Caco-2 (cell line): Measurements from ENCODE around the gene LCNL1. TPM values are rescaled to one million over a fixed set of nuclear protein-coding genes. Genes with fewer than 3 reads are reported as not detected.
A peak's percentile ranks its signal among the peaks of the same experiment; 100 is the strongest.

Experiments used
- BruUV-seq: library from RNA; stranded (reverse); fragments of 400-500 nt; replicated peaks from 2 replicates; lab custom pipeline; 2021; lab: Mats Ljungman, UMichigan
- CTCF ChIA-PET: fragments of 300-600 bp; sonication (Branson Sonifier 250); formaldehyde crosslinking; loops from one replicate; lab custom pipeline; 2022; ENCODE audit warnings: antibody characterized with exemption; lab: Charles Lee
- POLR2A ChIA-PET: fragments of 300-600 bp; sonication (Branson Sonifier 250); formaldehyde crosslinking; loops from one replicate; lab custom pipeline; 2022; ENCODE audit warnings: antibody characterized with exemption; lab: Charles Lee
- DNase-seq, 2 experiments: peaks; one replicate each; pipeline versions ENCODE4 v3.0.0 to v3.0.0-alpha.2; 2020 to 2022
- H3K27me3 ChIP-seq: replicated peaks from 2 replicates; pipeline ENCODE4 v1.6.0; 2011; ENCODE audit warnings: low read length; ENCODE audit not compliant: control insufficient read depth, insufficient read depth
- H3K36me3 ChIP-seq: 2 replicates; pipeline ENCODE4 v1.5.1; 2011; ENCODE audit warnings: low read length; ENCODE audit not compliant: control insufficient read depth, insufficient read depth
- H3K4me1 ChIP-seq: fragments of 250-450 bp; sonication (Bioruptor Pico); 2 replicates; pipeline ENCODE4 v1.5.1; 2020; ENCODE audit warnings: mild to moderate bottlenecking
- H3K4me3 ChIP-seq: 2 replicates; pipeline ENCODE4 v1.5.1; 2011; ENCODE audit warnings: low read depth, mild to moderate bottlenecking, control low read depth, low read length
- H3K9me3 ChIP-seq: fragments of 250-450 bp; sonication (Bioruptor Pico); 2 replicates; pipeline ENCODE4 v1.5.1; 2020; ENCODE audit warnings: mild to moderate bottlenecking, moderate library complexity
- H3K27ac Mint-ChIP-seq: one replicate; pipeline ENCODE4 v1.8.0; 2022; ENCODE audit warnings: mixed read lengths; ENCODE audit not compliant: unreplicated experiment
- H3K27me3 Mint-ChIP-seq: one replicate; pipeline ENCODE4 v1.8.0; 2022; ENCODE audit warnings: mixed read lengths; ENCODE audit not compliant: insufficient read depth, unreplicated experiment
- H3K36me3 Mint-ChIP-seq: one replicate; pipeline ENCODE4 v1.8.0; 2022; ENCODE audit warnings: mild to moderate bottlenecking, mixed read lengths; ENCODE audit not compliant: insufficient read depth, unreplicated experiment
- H3K4me1 Mint-ChIP-seq: one replicate; pipeline ENCODE4 v1.8.0; 2022; ENCODE audit warnings: low read depth, mixed read lengths; ENCODE audit not compliant: unreplicated experiment
- H3K4me3 Mint-ChIP-seq: one replicate; pipeline ENCODE4 v1.8.0; 2022; ENCODE audit warnings: mild to moderate bottlenecking, moderate library complexity, mixed read lengths; ENCODE audit not compliant: unreplicated experiment
- H3K9me3 Mint-ChIP-seq: one replicate; pipeline ENCODE4 v1.8.0; 2022; ENCODE audit warnings: mixed read lengths; ENCODE audit not compliant: unreplicated experiment
- intact Hi-C: fragments of 100-400 bp; cut with micrococcal nuclease; formaldehyde crosslinking; loops from one replicate; pipeline ENCODE4 v1.10.0; 2022; ENCODE audit not compliant: unreplicated experiment
- total RNA-seq: library from RNA; stranded (reverse); gene quantifications from 2 replicates; pipeline ENCODE4 v1.2.3, GENCODE V29; 2022
- TF ChIP-seq, protein P1 (sequence below), 2 experiments: fragments of 200-600 bp in 1 of 2; IDR thresholded peaks; 1 replicate in 1 of 2; 2 replicates in 1 of 2; pipeline versions ENCODE4 v1.5.1 to v1.8.0; 2011 to 2022; ENCODE audit warnings: antibody characterized with exemption in 1 of 2, control low read depth in 1 of 2, inconsistent platforms in 1 of 2, low read depth in 1 of 2, low read length in 1 of 2, mild to moderate bottlenecking in 1 of 2, moderate library complexity in 1 of 2; ENCODE audit not compliant: insufficient read depth in 1 of 2, severe bottlenecking in 1 of 2, unreplicated experiment in 1 of 2

Gene LCNL1
- total RNA-seq, 1 experiment from 2014 or later, result not detected

- TF ChIP-seq, protein P1, sequence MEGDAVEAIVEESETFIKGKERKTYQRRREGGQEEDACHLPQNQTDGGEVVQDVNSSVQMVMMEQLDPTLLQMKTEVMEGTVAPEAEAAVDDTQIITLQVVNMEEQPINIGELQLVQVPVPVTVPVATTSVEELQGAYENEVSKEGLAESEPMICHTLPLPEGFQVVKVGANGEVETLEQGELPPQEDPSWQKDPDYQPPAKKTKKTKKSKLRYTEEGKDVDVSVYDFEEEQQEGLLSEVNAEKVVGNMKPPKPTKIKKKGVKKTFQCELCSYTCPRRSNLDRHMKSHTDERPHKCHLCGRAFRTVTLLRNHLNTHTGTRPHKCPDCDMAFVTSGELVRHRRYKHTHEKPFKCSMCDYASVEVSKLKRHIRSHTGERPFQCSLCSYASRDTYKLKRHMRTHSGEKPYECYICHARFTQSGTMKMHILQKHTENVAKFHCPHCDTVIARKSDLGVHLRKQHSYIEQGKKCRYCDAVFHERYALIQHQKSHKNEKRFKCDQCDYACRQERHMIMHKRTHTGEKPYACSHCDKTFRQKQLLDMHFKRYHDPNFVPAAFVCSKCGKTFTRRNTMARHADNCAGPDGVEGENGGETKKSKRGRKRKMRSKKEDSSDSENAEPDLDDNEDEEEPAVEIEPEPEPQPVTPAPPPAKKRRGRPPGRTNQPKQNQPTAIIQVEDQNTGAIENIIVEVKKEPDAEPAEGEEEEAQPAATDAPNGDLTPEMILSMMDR (IDR thresholded peaks at IDR 0.05; ENCODE audit: insufficient read depth in 1 of 2, low read depth in 1 of 2, low read length in 1 of 2, severe bottlenecking in 1 of 2, unreplicated experiment in 1 of 2), result no peak
- H3K27me3 ChIP-seq, result no peaks in the 10 kb centered on the region
- H3K4me3 ChIP-seq, result no peak overlapping the region
- no peaks in the 10 kb centered on the region for H3K4me1 Mint-ChIP-seq
- H3K27me3 Mint-ChIP-seq, result no peaks in the 10 kb centered on the region
- H3K36me3 ChIP-seq, result peaks cover 1% of the 10 kb centered on the region
- H3K4me3 Mint-ChIP-seq, result peak overlapping the region; percentile 71
- no peaks in the 10 kb centered on the region for H3K9me3 Mint-ChIP-seq
- BruUV-seq, result TSS peak; percentile 19
- peaks cover 26% of the 10 kb centered on the region for H3K4me1 ChIP-seq
- H3K9me3 ChIP-seq, result no peaks in the 10 kb centered on the region
- H3K36me3 Mint-ChIP-seq, result peaks cover 78% of the 10 kb centered on the region
- H3K27ac Mint-ChIP-seq, result peak overlapping the region; percentile 48
- intact Hi-C loops, result loop anchor here (10.0 kb wide), 1 partner anchor 97 kb away; the partner anchor contains the start of genes AJM1 and PHPT1
- POLR2A ChIA-PET, result interaction anchor here (0.6 kb wide), 1 partner anchor 10 kb away, joined by 5 read pairs; no protein-coding TSS in a partner anchor
- DNase-seq, result peak in 1 of 2 experiments; percentile 39
- CTCF ChIA-PET, result no interaction called here
Measured at GRCh38 chr9:136942112-136942880, 40.5 kb upstream of the LCNL1 start.

DNA sequence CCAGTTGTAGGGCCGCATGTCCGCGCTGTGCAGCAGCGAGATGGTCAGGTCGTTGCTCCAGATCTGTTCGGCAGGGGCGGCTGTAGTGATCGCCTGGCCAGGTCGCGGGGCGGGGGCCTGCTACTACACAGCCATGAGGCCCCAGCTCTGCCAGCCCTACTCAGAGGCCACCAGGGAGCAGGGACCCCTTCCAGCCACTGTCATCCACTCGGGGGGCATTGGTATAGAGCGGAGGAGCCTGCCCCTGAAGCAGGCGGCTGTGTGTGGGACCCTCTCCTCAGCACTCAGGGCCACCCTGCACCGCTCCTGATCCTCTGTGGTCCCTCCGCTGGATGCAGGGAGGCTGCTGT is 39.9 kb upstream of the LCNL1 start:
- no TSS peak for BruUV-seq
- ChIA-PET CTCF (no interaction called here), POLR2A (interaction anchor here (0.6 kb wide), 1 partner anchor 10 kb away, joined by 5 read pairs; no protein-coding TSS in a partner anchor)
- peaks cover 73% of the 10 kb centered on the region for H3K36me3 Mint-ChIP-seq
- intact Hi-C loops, result loop anchor here (10.0 kb wide), 1 partner anchor 98 kb away; the partner anchor contains the start of genes AJM1 and PHPT1
- H3K27me3 Mint-ChIP-seq, result no peaks in the 10 kb centered on the region
- DNase-seq, result peak in 1 of 2 experiments; percentile 42
- TF ChIP-seq, protein P1 (IDR thresholded peaks at IDR 0.05; ENCODE audit: insufficient read depth in 1 of 2, low read depth in 1 of 2, low read length in 1 of 2, severe bottlenecking in 1 of 2, unreplicated experiment in 1 of 2), result no peak
- H3K4me1 Mint-ChIP-seq, result no peaks in the 10 kb centered on the region
- H3K36me3 ChIP-seq, result peaks cover 1% of the 10 kb centered on the region; the same call in 1 of the 2 replicates
- H3K4me3 ChIP-seq, result peak overlapping the region; percentile 59
- H3K4me1 ChIP-seq, result peaks cover 31% of the 10 kb centered on the region
- H3K9me3 ChIP-seq, result no peaks in the 10 kb centered on the region
- peak overlapping the region; percentile 71 for H3K4me3 Mint-ChIP-seq
- peak overlapping the region; percentile 48 for H3K27ac Mint-ChIP-seq
- no peaks in the 10 kb centered on the region for H3K27me3 ChIP-seq
- no peaks in the 10 kb centered on the region for H3K9me3 Mint-ChIP-seq

GRCh38 chr9:136943291-136944211 is 39.2 kb upstream of the LCNL1 start:
- Mint-ChIP-seq H3K9me3 (no peaks in the 10 kb centered on the region), H3K4me3 (peak overlapping the region; percentile 71), H3K36me3 (peaks cover 66% of the 10 kb centered on the region), H3K27me3 (no peaks in the 10 kb centered on the region), H3K27ac (peak overlapping the region; percentile 48), H3K4me1 (no peaks in the 10 kb centered on the region)
- H3K4me1 ChIP-seq, result peaks cover 38% of the 10 kb centered on the region
- H3K4me3 ChIP-seq, result peak overlapping the region; percentile 59
- ChIA-PET CTCF (interaction anchor here (0.6 to 1.0 kb wide), 2 partner anchors 48 to 86 kb away, joined by 3 to 5 read pairs; no protein-coding TSS in a partner anchor), POLR2A (no interaction called here)
- no peaks in the 10 kb centered on the region for H3K9me3 ChIP-seq
- intact Hi-C loops, result loop anchor here (10.0 kb wide), 1 partner anchor 99 kb away; the partner anchor contains the start of genes AJM1 and PHPT1
- TF ChIP-seq, protein P1 (IDR thresholded peaks at IDR 0.05; ENCODE audit: insufficient read depth in 1 of 2, low read depth in 1 of 2, low read length in 1 of 2, severe bottlenecking in 1 of 2, unreplicated experiment in 1 of 2), result no peak
- no TSS peak for BruUV-seq
- DNase-seq, result peak; percentile 44 to 50
- no peaks in the 10 kb centered on the region for H3K27me3 ChIP-seq
- peaks cover 1% of the 10 kb centered on the region; the same call in 1 of the 2 replicates for H3K36me3 ChIP-seq
